HG02571 (cell line): Measurements from ENCODE around the gene CFAP53.

Experiments
- ATAC-seq: cut with Tn5 transposase; IDR thresholded peaks from one replicate; pipeline ENCODE4 v1.9.1; 2021; ENCODE audit warnings: mild to moderate bottlenecking, moderate library complexity; ENCODE audit not compliant: unreplicated experiment

The CFAP53 gene

DNA sequence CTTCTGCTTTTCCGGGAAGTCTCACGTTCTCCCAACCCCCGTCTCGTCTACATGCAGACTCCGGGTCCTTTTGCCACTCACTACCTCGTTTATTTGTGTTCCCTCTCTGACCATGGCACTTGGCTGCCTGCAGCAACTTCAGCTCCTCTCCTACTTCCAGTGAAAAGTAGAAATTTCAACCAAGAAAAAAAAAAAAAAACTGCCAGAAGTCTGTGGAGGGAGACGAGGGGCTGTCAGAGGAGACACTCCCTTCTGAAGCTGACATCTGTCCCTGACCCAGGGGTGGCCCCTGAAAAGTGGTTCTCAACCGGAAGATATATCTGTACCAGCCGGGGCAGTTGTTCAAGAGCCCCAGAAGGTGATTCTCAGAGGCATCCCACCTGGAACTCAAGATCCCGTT lies 70.6 kb downstream of the CFAP53 start:
- ATAC-seq, result no peak

DNA sequence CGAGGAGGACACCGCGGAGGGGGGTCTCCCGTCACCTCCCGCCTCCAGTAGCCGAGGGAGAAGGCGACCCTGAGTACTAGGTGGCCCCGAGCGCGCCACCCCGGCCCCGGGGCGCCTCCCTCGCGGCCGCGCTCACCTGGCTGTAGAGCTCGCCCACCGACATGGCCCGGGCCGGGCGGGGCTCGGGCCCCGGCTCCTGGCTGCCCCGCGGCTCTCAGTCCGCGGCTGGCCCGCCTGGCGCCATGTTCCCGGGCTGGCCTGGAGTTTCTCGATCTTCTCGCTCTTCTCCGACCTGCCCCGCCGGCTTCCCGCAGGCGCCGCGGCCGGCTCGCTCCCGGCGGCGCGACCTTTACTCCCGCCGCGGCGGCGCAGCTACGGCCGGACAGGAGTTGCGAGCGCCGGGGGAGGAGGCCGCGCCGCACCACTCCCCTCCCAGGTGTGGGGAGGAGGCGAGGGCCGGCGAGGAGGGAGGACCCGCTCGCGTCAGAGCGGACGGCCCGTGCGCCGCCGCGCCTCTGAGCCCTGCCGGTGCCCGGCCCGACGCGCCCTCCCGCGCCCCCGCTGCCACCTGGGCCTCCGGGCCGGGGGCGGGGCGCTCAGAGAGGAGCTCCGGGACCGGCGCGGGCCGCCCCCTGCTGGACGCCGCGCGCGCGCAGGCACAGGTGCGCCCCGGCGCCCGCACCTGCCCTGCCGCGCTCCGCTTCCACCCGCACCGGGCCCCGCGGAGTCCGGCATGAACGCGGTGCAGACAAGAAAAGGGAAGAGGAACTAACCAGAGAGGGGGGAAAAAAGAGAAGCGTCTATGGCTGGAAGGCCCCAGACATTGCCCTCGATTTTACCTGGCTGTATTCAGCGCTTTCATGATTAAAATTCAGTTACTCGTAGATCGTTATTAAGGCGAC lies 71.4 kb downstream of the CFAP53 start, which contains the start of gene MYO5B:
Gene MYO5B, minus strand, starts transcription at position 517 of the 902 bp plus-strand sequence. Its CDS starts 354 bp downstream, at position 163.
- ATAC-seq, result peak; percentile 61

DNA sequence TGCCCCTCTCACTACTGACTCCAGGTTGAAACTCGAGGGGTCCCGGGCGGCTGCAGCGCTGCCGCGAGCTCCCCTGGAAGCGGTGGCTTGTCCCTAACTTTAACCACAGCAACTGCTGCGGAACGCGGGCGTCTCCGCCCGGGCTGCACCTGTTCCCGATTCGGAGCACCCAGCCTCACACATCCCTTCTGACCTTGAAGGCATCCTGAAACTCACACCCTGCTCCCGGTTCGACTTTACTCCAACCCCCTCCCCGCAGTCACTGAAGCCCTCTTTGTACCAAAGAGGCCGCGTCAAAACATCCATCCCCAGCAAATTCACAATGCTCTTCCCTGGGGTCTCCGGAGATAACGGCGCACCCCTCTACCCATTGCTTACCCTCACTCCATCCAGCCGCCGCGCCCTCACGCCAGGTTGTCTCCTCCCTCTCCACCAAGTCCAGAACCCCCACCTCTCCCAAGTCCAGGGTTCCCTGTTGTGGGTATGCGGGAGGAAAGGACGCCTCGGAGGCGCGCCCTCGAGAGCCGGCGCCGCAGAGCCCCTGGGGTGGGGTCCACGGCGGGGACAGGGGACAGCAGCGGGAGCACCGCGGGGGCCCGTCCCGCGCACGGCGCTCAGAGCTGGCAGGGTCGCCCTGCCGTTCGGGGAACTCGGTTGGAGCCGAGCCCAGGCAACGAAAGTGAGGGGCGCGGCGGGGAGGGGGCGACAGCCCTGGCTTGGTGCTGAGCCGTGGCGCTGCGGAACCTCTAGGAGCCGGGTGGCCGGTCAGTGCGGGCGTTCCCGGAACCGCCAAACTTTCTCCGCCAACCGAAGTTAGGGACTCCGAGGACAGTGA lies 72.3 kb downstream of the CFAP53 start:
- ATAC-seq, result no peak

DNA sequence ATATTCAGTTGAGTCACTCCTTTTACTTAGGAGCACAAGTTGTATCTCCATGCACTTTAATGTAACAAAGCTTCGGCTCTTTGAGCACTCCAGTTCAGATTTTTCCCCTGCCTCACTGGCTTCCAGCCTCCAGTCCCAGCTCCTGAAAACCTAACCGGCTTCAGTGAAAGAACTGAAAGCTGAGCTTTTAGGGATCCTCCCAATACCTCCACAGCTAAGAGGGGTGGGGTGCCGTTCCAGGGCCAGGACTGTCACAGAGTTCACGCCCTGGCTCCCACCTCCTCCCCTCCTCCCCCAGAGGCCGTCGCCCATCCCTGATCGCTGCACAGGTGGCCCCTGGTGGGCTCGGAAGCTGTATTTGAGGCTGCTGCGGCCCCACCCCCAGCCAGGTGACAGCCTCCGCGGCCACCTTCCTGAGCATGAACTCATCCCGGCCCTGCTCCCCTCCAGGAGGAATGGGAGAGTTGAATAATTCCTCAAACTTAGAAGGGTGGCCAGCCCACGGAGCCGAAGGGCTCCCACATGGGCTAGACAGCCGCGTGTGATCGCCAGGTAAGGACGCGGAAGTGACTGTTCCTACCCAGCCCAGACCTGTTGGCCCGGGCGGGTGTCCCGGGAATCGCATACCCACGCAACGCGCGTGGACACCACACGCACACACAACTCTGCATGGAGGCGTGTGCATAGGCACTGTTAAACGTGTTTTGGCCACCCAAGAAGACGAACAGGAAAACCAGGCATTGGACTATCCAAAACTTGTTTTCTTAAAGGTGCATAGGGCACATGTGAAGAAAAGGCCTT lies 73.1 kb downstream of the CFAP53 start:
- ATAC-seq, result no peak

DNA sequence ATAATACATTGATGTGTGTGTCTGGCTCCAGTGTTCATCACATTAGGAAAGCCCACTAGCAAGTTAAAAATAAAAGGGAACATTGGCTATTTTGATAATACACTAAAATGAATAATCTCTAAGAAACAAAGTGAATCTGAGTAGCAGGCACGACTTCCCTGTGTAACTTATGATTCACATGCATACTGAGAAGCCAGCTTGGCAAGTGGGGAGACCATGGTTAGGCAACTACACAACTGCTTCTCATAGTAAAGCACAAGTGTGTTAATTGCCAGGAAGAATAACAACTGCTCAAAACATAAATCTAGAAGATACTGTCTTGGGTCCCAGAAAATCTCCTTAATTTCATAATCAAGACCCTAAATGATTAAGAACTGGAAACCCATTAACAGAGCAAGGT lies 75.4 kb downstream of the CFAP53 start:
- ATAC-seq, result no peak

DNA sequence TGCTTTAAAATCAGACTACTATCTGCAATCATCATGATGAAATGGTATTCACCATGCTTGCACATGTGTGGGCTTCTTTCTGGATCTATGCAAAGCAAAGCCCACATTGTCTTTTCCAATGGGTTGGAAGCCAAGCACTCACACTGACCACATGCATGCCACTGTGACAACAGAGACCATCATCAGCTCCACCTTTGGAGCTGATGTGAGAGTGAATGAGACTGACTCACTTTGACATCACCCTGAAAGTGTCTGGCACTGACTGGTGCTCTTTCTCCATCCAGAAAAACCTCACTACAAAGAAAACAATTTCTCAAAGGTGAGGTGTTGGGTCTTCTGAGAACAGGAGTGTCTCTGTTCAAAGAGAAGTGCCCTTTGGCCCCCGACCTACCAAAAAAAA lies 76.1 kb downstream of the CFAP53 start:
- no peak for ATAC-seq

DNA sequence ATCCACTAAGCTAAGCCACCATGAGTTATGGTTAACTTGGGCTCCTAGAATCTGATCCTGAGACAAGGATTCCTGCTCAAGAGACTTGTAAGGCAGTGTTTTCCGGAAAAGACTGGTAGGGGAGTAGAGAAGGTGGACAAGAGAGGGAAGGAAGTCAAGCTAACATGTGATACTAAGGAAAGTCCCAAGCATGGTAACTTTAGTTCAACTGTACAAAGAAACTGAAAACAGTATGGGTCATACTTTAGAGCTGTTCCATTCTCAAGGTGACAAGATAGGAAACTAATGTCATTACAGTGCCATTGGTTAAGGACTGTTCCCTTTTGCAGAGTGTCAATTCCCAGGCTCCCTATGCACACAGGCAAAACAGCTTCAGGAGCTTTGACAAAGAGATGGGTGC lies 77.1 kb downstream of the CFAP53 start:
- ATAC-seq, result no peak

DNA sequence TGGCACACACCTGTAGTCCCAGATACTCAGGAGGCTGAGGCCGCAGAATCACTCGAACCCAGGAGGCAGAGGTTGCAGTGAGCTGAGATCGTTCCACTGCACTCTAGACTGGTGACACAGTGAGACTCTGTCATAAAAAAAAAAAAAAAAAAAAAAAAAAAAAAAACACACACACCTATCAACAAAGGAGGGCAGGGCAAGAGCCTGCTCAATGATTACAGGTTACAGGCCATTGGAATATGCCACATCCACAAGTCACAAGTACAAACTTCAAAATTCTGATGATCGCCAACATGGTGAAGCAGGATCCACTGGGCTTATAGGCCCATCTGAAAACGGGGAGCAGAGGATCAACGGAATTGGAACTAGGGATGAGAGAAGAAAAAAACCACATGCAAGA lies 77.6 kb downstream of the CFAP53 start:
- no peak for ATAC-seq

DNA sequence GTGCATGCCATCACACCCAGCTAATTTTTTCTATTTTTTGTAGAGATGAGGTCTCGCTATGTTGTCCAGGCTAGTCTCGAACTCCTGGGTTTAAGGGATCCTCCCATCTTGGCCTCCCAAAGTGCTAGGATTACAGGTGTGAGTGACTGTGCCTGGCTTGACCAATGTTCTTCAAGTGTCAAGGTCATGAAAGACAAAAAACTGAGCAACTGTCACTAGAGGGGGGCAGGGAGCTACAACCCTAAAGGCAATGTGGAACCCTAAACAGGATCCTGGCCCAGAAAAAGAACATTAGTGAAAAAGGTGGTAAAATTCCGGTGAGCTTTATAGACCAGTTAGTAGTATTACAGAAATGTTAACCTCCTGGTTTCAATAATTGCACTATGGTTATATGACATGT lies 78.6 kb downstream of the CFAP53 start:
- no peak for ATAC-seq

DNA sequence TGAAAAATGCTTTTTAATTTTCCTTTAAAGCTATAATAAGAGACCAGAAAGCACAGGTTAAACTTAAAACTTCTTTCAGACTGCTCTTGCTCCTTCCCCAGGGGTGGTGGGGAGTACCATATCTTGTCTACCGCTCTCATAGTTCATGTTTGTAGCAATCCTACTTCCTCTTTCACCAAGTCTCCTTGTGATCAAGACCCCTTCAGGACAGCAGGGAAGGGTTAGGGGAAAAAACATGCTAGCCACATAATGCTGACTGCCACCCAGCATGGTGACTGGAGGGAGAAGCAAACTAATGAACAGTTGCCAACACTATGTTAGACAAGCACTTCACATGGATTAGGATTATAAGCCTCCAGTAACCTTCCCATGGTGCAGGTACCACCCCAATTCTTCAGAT lies 79.9 kb downstream of the CFAP53 start:
- ATAC-seq, result no peak

DNA sequence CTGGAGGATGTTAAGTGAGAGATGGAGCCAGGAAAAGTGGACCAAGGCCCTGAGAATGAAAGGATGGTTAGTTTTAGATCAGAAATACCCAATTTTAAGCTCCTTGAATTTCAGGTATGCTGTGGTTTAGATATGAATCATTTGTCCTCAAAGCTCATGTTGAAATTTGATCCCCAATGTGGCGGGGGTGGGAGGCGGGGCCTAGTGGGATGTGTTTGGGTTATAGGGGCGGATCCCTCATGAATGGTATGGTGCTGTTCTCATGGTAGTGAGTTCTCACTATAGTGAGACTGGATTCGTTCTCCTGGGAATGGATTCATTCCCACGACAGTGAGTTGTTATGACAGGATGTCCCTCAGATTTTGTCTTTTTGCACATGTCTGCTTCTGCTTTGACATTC lies 82.7 kb downstream of the CFAP53 start:
- ATAC-seq, result no peak

DNA sequence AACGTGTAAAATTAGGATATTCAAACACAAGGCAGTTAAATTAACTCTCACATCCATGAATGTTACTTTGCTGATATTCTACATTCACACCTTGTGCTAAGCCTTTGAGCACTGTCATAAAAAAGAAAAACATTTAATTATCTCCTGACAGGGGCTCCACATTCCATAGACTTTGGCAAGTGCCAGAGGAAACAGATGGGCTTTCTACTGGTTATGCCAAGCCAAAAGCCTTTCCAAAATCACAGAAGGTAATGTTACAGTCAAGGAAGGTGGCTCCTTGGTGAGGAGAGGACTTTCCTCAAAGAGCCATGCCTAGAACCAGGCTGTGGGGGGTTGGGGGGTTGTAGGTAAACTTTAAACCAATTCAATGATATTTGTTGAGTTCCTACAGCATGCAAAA lies 83.8 kb downstream of the CFAP53 start:
- ATAC-seq, result no peak

DNA sequence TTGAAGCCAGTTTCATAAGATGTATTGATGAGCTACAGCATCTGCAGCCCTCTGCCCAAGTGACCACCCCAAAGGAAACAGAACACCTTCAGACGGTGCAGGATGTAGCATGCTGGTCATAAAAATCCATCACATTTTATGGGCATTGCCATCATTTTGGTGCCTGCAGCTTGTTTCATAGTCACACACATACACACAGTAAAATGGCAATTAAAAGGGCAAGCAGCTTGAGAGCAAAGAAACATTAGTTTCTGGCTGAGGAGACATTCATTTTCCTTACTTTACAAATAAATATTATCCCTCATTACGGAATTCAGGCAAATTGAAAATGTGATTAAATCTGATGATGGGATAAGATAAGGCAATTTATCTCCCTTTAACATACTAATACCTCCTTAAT lies 84.7 kb downstream of the CFAP53 start:
- no peak for ATAC-seq

DNA sequence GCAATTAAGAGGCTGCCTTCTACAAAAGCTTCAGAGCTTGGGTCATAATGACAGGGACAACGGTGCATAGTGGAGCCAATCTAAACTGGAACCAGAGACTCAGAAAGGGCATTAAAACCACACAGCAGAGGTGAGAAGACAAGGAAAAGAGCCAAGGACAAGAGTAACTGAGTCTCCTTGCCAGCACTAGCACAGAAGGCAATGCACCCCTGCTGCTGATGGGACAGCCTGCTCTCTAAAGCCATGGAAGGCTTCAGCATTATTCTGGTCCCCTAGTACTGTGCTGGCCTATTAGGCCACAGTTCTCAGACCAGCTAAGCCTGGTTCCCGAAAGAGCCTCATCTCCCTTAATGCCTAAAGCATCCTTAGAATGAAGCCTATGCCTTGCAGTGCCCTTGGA lies 86.8 kb downstream of the CFAP53 start:
- no peak for ATAC-seq

DNA sequence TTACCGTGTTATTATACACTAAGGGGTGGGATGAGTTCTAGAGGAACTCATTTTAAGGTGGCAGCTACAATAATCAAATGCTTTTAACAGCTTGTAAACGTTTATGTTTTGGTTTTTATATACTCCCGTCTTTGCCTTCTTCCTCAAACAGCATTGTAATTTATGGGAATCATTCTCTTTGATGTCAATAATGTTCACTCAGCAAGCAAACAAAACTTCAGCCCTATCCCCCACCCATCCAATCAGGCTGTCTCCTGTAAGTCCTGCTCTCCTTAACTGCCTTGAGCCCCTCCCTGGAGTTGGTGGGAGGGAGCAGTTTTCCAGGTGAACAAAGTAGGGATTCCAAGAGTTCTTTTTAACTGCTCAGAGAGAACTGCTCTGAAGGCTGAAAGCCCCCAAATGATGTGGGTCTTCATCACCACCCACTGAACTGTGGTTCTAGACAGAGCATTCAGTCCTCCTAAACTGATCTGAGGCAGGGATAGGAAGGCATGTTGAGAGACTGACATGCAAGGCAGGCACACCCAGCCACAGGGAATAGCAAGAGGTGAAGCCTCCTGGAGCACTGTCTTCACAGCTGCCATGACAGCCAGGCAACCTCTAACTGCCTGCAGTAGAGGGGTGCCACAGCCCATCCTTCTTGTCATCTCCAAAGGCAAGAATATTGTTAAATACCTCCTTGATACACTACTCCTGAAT lies 88.9 kb downstream of the CFAP53 start:
- no peak for ATAC-seq
